Measurements from ENCODE around the gene LGALS9. TPM values are rescaled to one million over a fixed set of nuclear protein-coding genes. Genes with fewer than 3 reads are reported as not detected.

Gene LGALS9
- polyA plus RNA-seq, 1 of the 3 experiments (the other 2 are of a cell fraction) = 0.21 TPM

GRCh38 chr17:27596096-27596495 is 34.9 kb upstream of the LGALS9 start:
- ChIA-PET CTCF (interaction anchor here (0.9 to 15.0 kb wide), 13 partner anchors 8 to 360 kb away, joined by 3 to 222 read pairs (median 5); partner anchors contain the start of gene KSR1), POLR2A (interaction anchor here (1.0 kb wide), 1 partner anchor 140 kb away, joined by 3 read pairs; no protein-coding TSS in a partner anchor)
- H3K4me1 ChIP-seq (ENCODE audit: control insufficient read depth in 1 of 2, insufficient read depth in 2 of 2, low read depth in 1 of 2, low read length in 1 of 2) = peaks cover 0 to 24% of the 10 kb centered on the region in 2 experiments; a peak in 2 of 4 replicates
- TF ChIP-seq MXI1 (IDR thresholded peaks at IDR 0.05; ENCODE audit: low read depth, low read length) (no peak), REST (IDR thresholded peaks at IDR 0.05; ENCODE audit: low read depth, low read length) (no peak), ELF1 (IDR thresholded peaks at IDR 0.05) (no peak), TAF1 (IDR thresholded peaks at IDR 0.05; ENCODE audit: borderline replicate concordance, low read depth, low read length) (no peak), GABPA (IDR thresholded peaks at IDR 0.05; ENCODE audit: low read depth) (no peak), IRF3 (IDR thresholded peaks at IDR 0.05; ENCODE audit: low read depth, low read length) (no peak), RXRA (IDR thresholded peaks at IDR 0.05; ENCODE audit: borderline replicate concordance, low read depth) (no peak), MAX (IDR thresholded peaks at IDR 0.05; ENCODE audit: low read depth) (no peak), SMC3 (IDR thresholded peaks at IDR 0.05; ENCODE audit: low read depth, low read length) (no peak), SIN3A (IDR thresholded peaks at IDR 0.05; ENCODE audit: borderline replicate concordance, low read depth, low read length) (no peak), PBX3 (IDR thresholded peaks at IDR 0.05) (no peak), EZH2phosphoT487 (IDR thresholded peaks at IDR 0.05; ENCODE audit: borderline replicate concordance, low read depth) (no peak), YY1 (IDR thresholded peaks at IDR 0.05; ENCODE audit: low read depth) (no peak), NFIC (IDR thresholded peaks at IDR 0.05; ENCODE audit: borderline replicate concordance) (no peak), GATA2 (CRISPR knock-in tag; IDR thresholded peaks at IDR 0.05) (no peak), FOXM1 (IDR thresholded peaks at IDR 0.05; ENCODE audit: low read depth) (no peak), USF1 (IDR thresholded peaks at IDR 0.05; ENCODE audit: borderline replicate concordance, low read depth) (no peak), RFX5 (IDR thresholded peaks at IDR 0.05; ENCODE audit: low read length) (no peak), FOXJ3 (CRISPR knock-in tag; IDR thresholded peaks at IDR 0.05) (no peak)
- 89% methylated on average over 2 of the region's 4 CpGs for WGBS (ENCODE audit: low lambda C conversion rate)
- H3K4me2 ChIP-seq = no peak overlapping the region
- no peaks in the 10 kb centered on the region for H3K9me2 ChIP-seq
- H3K4me3 ChIP-seq (ENCODE audit: low read depth in 2 of 2, low read length in 1 of 2) = no peak overlapping the region
- no peak overlapping the region for H2AFZ ChIP-seq (ENCODE audit: low read depth)
- no peak overlapping the region for H3K9ac ChIP-seq
- H3F3A ChIP-seq (replicated peaks; ENCODE audit: insufficient read depth) = peaks cover 4% of the 10 kb centered on the region
- H3K36me3 ChIP-seq (replicated peaks in 1 of 2; ENCODE audit: control insufficient read depth in 1 of 2, insufficient read depth in 2 of 2, low read length in 1 of 2) = peaks cover 0 to 18% of the 10 kb centered on the region in 2 experiments
- H3K9me3 ChIP-seq = no peaks in the 10 kb centered on the region
- DNase-seq = no peak
- no peaks in the 10 kb centered on the region for H4K20me1 ChIP-seq (ENCODE audit: insufficient read depth)
- H3K27me3 ChIP-seq (ENCODE audit: insufficient read depth) = no peaks in the 10 kb centered on the region
- no peaks in the 10 kb centered on the region for H3K79me2 ChIP-seq (ENCODE audit: insufficient read depth)
- H3K27ac ChIP-seq (ENCODE audit: low read depth in 2 of 2, low read length in 1 of 2) = peak overlapping the region in 1 of 2 experiments; percentile 76; a peak in 2 of 4 replicates
